ENCODE data around the gene PUS1.

The PUS1 gene

GRCh38 chr12:131950182-131950913, 21.3 kb downstream of the PUS1 start:
- Histone ChIP-seq H3K4me1 (ENCODE audit: control insufficient read depth, insufficient read depth, low read length) (no peaks in the 10 kb centered on the region), H3K27ac (ENCODE audit: extremely low read depth, low read depth, low read length) (peak overlapping the region; percentile 90), H3K36me3 (ENCODE audit: control insufficient read depth in 2 of 2, insufficient read depth in 1 of 2, low read length in 2 of 2) (no peaks in the 10 kb centered on the region; a peak in 1 of 3 replicates), H3K9me3 (ENCODE audit: control insufficient read depth, insufficient read depth, low read depth, low read length) (no peaks in the 10 kb centered on the region), H3K4me3 (ENCODE audit: low read depth, low read length) (peak overlapping the region; percentile 88)
- TF ChIP-seq ZBTB26 (tag by site-specific recombination; optimal IDR thresholded peaks at IDR 0.05) (peak; percentile 81), PRDM10 (tag by site-specific recombination; IDR thresholded peaks at IDR 0.05) (peak; percentile 89), KLF17 (tag by site-specific recombination; IDR thresholded peaks at IDR 0.05) (no peak), ZNF645 (tag by site-specific recombination; IDR thresholded peaks at IDR 0.05) (no peak), ZNF37A (tag by site-specific recombination; IDR thresholded peaks at IDR 0.05) (no peak), IKZF3 (tag by site-specific recombination; IDR thresholded peaks at IDR 0.05) (0 out of 2 replicates have a peak, but pooled peaks have one; percentile 2), ZBTB8A (tag by site-specific recombination; IDR thresholded peaks at IDR 0.05) (peak; percentile 27; the same call in 1 of the 2 replicates), ZFHX2 (tag by site-specific recombination; conservative IDR thresholded peaks at IDR 0.05) (peak; percentile 49; the same call in 1 of the 2 replicates), ZNF121 (tag by site-specific recombination; IDR thresholded peaks at IDR 0.05) (peak; percentile 98), OVOL3 (tag by site-specific recombination; IDR thresholded peaks at IDR 0.05) (no peak), KLF16 (tag by site-specific recombination; IDR thresholded peaks at IDR 0.05) (peak; percentile 42; the same call in 1 of the 2 replicates), KLF9 (tag by site-specific recombination; IDR thresholded peaks at IDR 0.05; ENCODE audit: low read depth) (peak; percentile 78), ZNF132 (tag by site-specific recombination; IDR thresholded peaks at IDR 0.05; ENCODE audit: borderline replicate concordance) (no peak), ZNF239 (tag by site-specific recombination; IDR thresholded peaks at IDR 0.05) (no peak), ZNF596 (tag by site-specific recombination; IDR thresholded peaks at IDR 0.05) (0 out of 2 replicates have a peak, but pooled peaks have one; percentile 3), ZNF600 (tag by site-specific recombination; IDR thresholded peaks at IDR 0.05) (peak; percentile 10; the same call in 1 of the 2 replicates), ELK4 (IDR thresholded peaks at IDR 0.05; ENCODE audit: borderline replicate concordance, low read depth, low read length) (no peak), GLIS2 (tag by site-specific recombination; IDR thresholded peaks at IDR 0.05) (peak; percentile 76), ZEB2 (tag by site-specific recombination; IDR thresholded peaks at IDR 0.05) (0 out of 2 replicates have a peak, but pooled peaks have one; percentile 36), EGR2 (tag by site-specific recombination; IDR thresholded peaks at IDR 0.05; ENCODE audit: low read depth) (peak; percentile 24; the same call in 1 of the 2 replicates), ZSCAN16 (tag by site-specific recombination; IDR thresholded peaks at IDR 0.05) (no peak), ZNF830 (tag by site-specific recombination; IDR thresholded peaks at IDR 0.05; ENCODE audit: low read depth) (no peak), TCF7L2 (IDR thresholded peaks at IDR 0.05; ENCODE audit: borderline replicate concordance, low read depth, low read length) (no peak), ZNF423 (tag by site-specific recombination; IDR thresholded peaks at IDR 0.05) (peak; percentile 33; the same call in 1 of the 2 replicates), ZBTB20 (tag by site-specific recombination; IDR thresholded peaks at IDR 0.05) (peak; percentile 79), ZNF335 (tag by site-specific recombination; conservative IDR thresholded peaks at IDR 0.05) (peak; percentile 89), ZIC2 (tag by site-specific recombination; IDR thresholded peaks at IDR 0.05) (peak; percentile 57), ZNF626 (tag by site-specific recombination; IDR thresholded peaks at IDR 0.05) (no peak), ZNF266 (tag by site-specific recombination; IDR thresholded peaks at IDR 0.05; ENCODE audit: low read depth) (no peak)
- ChIA-PET CTCF (interaction anchor here (0.7 kb wide), 1 partner anchor 224 kb away, joined by 4 read pairs; no protein-coding TSS in a partner anchor), POLR2A (interaction anchor here (1.0 to 1.6 kb wide), 3 partner anchors 9 to 20 kb away, joined by 3 read pairs; no protein-coding TSS in a partner anchor)

Measured in HEK293 (cell line).